NT2/D1 (cell line): ENCODE results near the gene STK35.

Experiments used
- DNase-seq: peaks from one replicate; pipeline ENCODE4 v3.0.0-alpha.2; 2011; ENCODE audit warnings: low read depth, low spot score
- H3K27me3 ChIP-seq: 2 replicates; pipeline ENCODE4 v1.6.0; 2011; ENCODE audit warnings: mild to moderate bottlenecking; ENCODE audit not compliant: insufficient read length, insufficient read depth
- H3K36me3 ChIP-seq: 2 replicates; pipeline ENCODE4 v1.6.1; 2011; ENCODE audit warnings: mild to moderate bottlenecking, low read length, mixed read lengths; ENCODE audit not compliant: insufficient read depth, insufficient read length
- H3K4me1 ChIP-seq: 2 replicates; pipeline ENCODE4 v1.5.1; 2011; ENCODE audit not compliant: insufficient read depth, insufficient read length
- H3K4me3 ChIP-seq: 2 replicates; pipeline ENCODE4 v1.5.1; 2011; ENCODE audit warnings: low read depth; ENCODE audit not compliant: insufficient read length
- H3K9ac ChIP-seq: 2 replicates; pipeline ENCODE4 v1.6.0; 2011; ENCODE audit warnings: low read depth; ENCODE audit not compliant: insufficient read length
- H3K9me3 ChIP-seq: 2 replicates; pipeline ENCODE4 v1.5.1; 2011; ENCODE audit warnings: mild to moderate bottlenecking, low read length; ENCODE audit not compliant: insufficient read depth
- SUZ12 ChIP-seq: IDR thresholded peaks from 2 replicates; pipeline ENCODE4 v1.6.1; 2011; ENCODE audit not compliant: insufficient read length, insufficient read depth; ENCODE audit errors: extremely low read depth
- YY1 ChIP-seq: IDR thresholded peaks from 2 replicates; pipeline ENCODE4 v1.6.1; 2011; ENCODE audit not compliant: insufficient read length, insufficient read depth
- ZNF274 ChIP-seq: IDR thresholded peaks from 2 replicates; pipeline ENCODE4 v1.6.1; 2011; ENCODE audit warnings: mild to moderate bottlenecking, low read depth, low read length

The STK35 gene

GRCh38 chr20:2163312-2163711, 61.7 kb downstream of the STK35 start:
- TF ChIP-seq YY1 (no peak), SUZ12 (no peak), ZNF274 (no peak)
- Histone ChIP-seq H3K9me3 (no peaks in the 10 kb centered on the region), H3K4me1 (no peaks in the 10 kb centered on the region), H3K27me3 (no peaks in the 10 kb centered on the region), H3K4me3 (no peak overlapping the region), H3K36me3 (no peaks in the 10 kb centered on the region), H3K9ac (no peak overlapping the region)
- no peak for DNase-seq

- Histone ChIP-seq H3K4me1 (no peaks in the 10 kb centered on the region), H3K9ac (no peak overlapping the region), H3K27me3 (no peaks in the 10 kb centered on the region), H3K36me3 (no peaks in the 10 kb centered on the region), H3K9me3 (no peaks in the 10 kb centered on the region), H3K4me3 (no peak overlapping the region)
- TF ChIP-seq SUZ12 (no peak), ZNF274 (no peak), YY1 (no peak)
- DNase-seq = no peak
These were observed 62.1 kb downstream of the STK35 start for GRCh38 chr20:2163757-2164156.

- H3K9ac ChIP-seq = no peak overlapping the region
- no peak for DNase-seq
- H3K27me3 ChIP-seq = no peaks in the 10 kb centered on the region
- no peaks in the 10 kb centered on the region for H3K36me3 ChIP-seq
- no peak overlapping the region for H3K4me3 ChIP-seq
- no peaks in the 10 kb centered on the region for H3K4me1 ChIP-seq
- TF ChIP-seq ZNF274 (no peak), YY1 (no peak), SUZ12 (no peak)
- H3K9me3 ChIP-seq = no peaks in the 10 kb centered on the region
These were observed 62.8 kb downstream of the STK35 start for GRCh38 chr20:2164421-2164820.

GRCh38 chr20:2164966-2165365, 63.3 kb downstream of the STK35 start:
- Histone ChIP-seq H3K36me3 (no peaks in the 10 kb centered on the region), H3K4me3 (no peak overlapping the region), H3K4me1 (no peaks in the 10 kb centered on the region), H3K27me3 (no peaks in the 10 kb centered on the region), H3K9me3 (no peaks in the 10 kb centered on the region), H3K9ac (no peak overlapping the region)
- no peak for DNase-seq
- TF ChIP-seq YY1 (no peak), SUZ12 (no peak), ZNF274 (no peak)

- H3K9ac ChIP-seq = no peak overlapping the region
- TF ChIP-seq ZNF274 (no peak), SUZ12 (no peak), YY1 (no peak)
- no peaks in the 10 kb centered on the region for H3K4me1 ChIP-seq
- H3K4me3 ChIP-seq = no peak overlapping the region
- H3K36me3 ChIP-seq = no peaks in the 10 kb centered on the region
- no peak for DNase-seq
- no peaks in the 10 kb centered on the region for H3K9me3 ChIP-seq
- no peaks in the 10 kb centered on the region for H3K27me3 ChIP-seq
These were observed 64.2 kb downstream of the STK35 start for GRCh38 chr20:2165871-2166270.

- no peak for TF ChIP-seq ZNF274
- TF ChIP-seq YY1 = no peak
- no peak for TF ChIP-seq SUZ12
- no peak for DNase-seq
- no peaks in the 10 kb centered on the region for H3K4me1 ChIP-seq
- H3K27me3 ChIP-seq = peaks cover 5% of the 10 kb centered on the region
- H3K9me3 ChIP-seq = no peaks in the 10 kb centered on the region
- H3K9ac ChIP-seq = no peak overlapping the region
- H3K4me3 ChIP-seq = no peak overlapping the region
- no peaks in the 10 kb centered on the region for H3K36me3 ChIP-seq
These were observed 65.5 kb downstream of the STK35 start for GRCh38 chr20:2167112-2167511.

- no peaks in the 10 kb centered on the region for H3K9me3 ChIP-seq
- H3K36me3 ChIP-seq = no peaks in the 10 kb centered on the region
- no peak for DNase-seq
- H3K4me3 ChIP-seq = no peak overlapping the region
- TF ChIP-seq SUZ12 (no peak), YY1 (no peak), ZNF274 (no peak)
- peaks cover 8% of the 10 kb centered on the region for H3K27me3 ChIP-seq
- H3K9ac ChIP-seq = no peak overlapping the region
- no peaks in the 10 kb centered on the region for H3K4me1 ChIP-seq
These were observed 67.3 kb downstream of the STK35 start for GRCh38 chr20:2168946-2169345.
